ENCODE data around the gene PPIF.

The PPIF gene

GRCh38 chr10:79310200-79310865, 36.9 kb upstream of the PPIF start:
- TF ChIP-seq ZBTB7A (IDR thresholded peaks at IDR 0.05; ENCODE audit: low read depth) (no peak), EGR1 (IDR thresholded peaks at IDR 0.05) (no peak), MAX (IDR thresholded peaks at IDR 0.05) (no peak), TAF1 (IDR thresholded peaks at IDR 0.05; ENCODE audit: low read depth) (no peak), FOXM1 (IDR thresholded peaks at IDR 0.05; ENCODE audit: borderline replicate concordance, low read depth) (no peak), TCF12 (IDR thresholded peaks at IDR 0.05; ENCODE audit: low read depth) (no peak), CEBPB (IDR thresholded peaks at IDR 0.05) (no peak), EP300 (IDR thresholded peaks at IDR 0.05; ENCODE audit: borderline replicate concordance) (no peak), CREB1 (IDR thresholded peaks at IDR 0.05; ENCODE audit: low read depth) (no peak), YY1 (IDR thresholded peaks at IDR 0.05; ENCODE audit: low read depth) (no peak), RAD21 (IDR thresholded peaks at IDR 0.05; ENCODE audit: low read depth) (no peak), REST (IDR thresholded peaks at IDR 0.05; ENCODE audit: low read depth) (no peak), NFIC (IDR thresholded peaks at IDR 0.05) (no peak), USF1 (IDR thresholded peaks at IDR 0.05) (no peak), TEAD4 (IDR thresholded peaks at IDR 0.05) (no peak)

- TF ChIP-seq CREB1 (IDR thresholded peaks at IDR 0.05; ENCODE audit: low read depth) (no peak), TEAD4 (IDR thresholded peaks at IDR 0.05) (no peak), MAX (IDR thresholded peaks at IDR 0.05) (no peak), NFIC (IDR thresholded peaks at IDR 0.05) (no peak), TCF12 (IDR thresholded peaks at IDR 0.05; ENCODE audit: low read depth) (no peak), YY1 (IDR thresholded peaks at IDR 0.05; ENCODE audit: low read depth) (no peak), ZBTB7A (IDR thresholded peaks at IDR 0.05; ENCODE audit: low read depth) (no peak), EP300 (IDR thresholded peaks at IDR 0.05; ENCODE audit: borderline replicate concordance) (no peak), REST (IDR thresholded peaks at IDR 0.05; ENCODE audit: low read depth) (no peak), CEBPB (IDR thresholded peaks at IDR 0.05) (no peak), TAF1 (IDR thresholded peaks at IDR 0.05; ENCODE audit: low read depth) (no peak), USF1 (IDR thresholded peaks at IDR 0.05) (no peak), FOXM1 (IDR thresholded peaks at IDR 0.05; ENCODE audit: borderline replicate concordance, low read depth) (no peak), RAD21 (IDR thresholded peaks at IDR 0.05; ENCODE audit: low read depth) (no peak), EGR1 (IDR thresholded peaks at IDR 0.05) (no peak)
Observed at GRCh38 chr10:79310911-79311573, 36.2 kb upstream of the PPIF start.

- TF ChIP-seq EGR1 (IDR thresholded peaks at IDR 0.05) (no peak), NFIC (IDR thresholded peaks at IDR 0.05) (no peak), ZBTB7A (IDR thresholded peaks at IDR 0.05; ENCODE audit: low read depth) (no peak), TCF12 (IDR thresholded peaks at IDR 0.05; ENCODE audit: low read depth) (no peak), FOXM1 (IDR thresholded peaks at IDR 0.05; ENCODE audit: borderline replicate concordance, low read depth) (no peak), MAX (IDR thresholded peaks at IDR 0.05) (no peak)
Observed at GRCh38 chr10:79311581-79312407, 35.5 kb upstream of the PPIF start.

- no peak for TF ChIP-seq CREB1 (IDR thresholded peaks at IDR 0.05; ENCODE audit: low read depth)
- TF ChIP-seq TEAD4 (IDR thresholded peaks at IDR 0.05) = no peak
- TF ChIP-seq USF1 (IDR thresholded peaks at IDR 0.05) = no peak
- no peak for TF ChIP-seq NFIC (IDR thresholded peaks at IDR 0.05)
- TF ChIP-seq CEBPB (IDR thresholded peaks at IDR 0.05) = no peak
- TF ChIP-seq YY1 (IDR thresholded peaks at IDR 0.05; ENCODE audit: low read depth) = no peak
- TF ChIP-seq EGR1 (IDR thresholded peaks at IDR 0.05) = no peak
Observed at GRCh38 chr10:79312601-79313187, 34.6 kb upstream of the PPIF start.
